ENCODE data around the gene MANSC4.

Gene MANSC4

DNA sequence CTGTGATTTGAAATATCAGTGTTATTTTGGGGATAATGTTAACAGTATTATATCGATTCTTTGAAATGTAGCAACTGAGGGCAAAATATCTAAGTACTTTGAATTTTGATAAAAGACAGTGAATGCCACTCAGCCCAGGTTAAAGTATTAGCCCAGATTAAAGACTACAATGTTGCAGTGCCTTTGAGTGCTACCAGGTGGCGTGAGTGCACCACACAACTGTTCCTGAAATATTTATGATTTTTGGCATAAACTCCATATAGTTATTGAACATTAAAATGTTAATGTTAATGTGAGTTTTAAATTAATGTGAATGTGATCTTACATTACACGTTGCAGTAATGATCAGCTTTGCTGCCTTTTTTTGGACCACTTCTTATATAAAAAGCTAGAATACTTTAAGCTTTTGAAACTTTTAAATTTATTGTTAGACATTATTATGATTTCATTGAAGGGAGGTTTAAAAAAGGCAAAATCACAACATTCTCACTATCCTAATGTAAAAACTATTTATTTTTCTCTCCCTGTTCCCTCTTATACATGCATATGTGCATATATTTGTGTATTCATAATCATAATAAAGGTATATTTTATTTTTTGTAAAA, 46.9 kb downstream of the MANSC4 start:
- Histone ChIP-seq H3K4me3 (replicated peaks; ENCODE audit: low read depth, low read length) (no peak overlapping the region), H3K27me3 (replicated peaks; ENCODE audit: control insufficient read depth, insufficient read depth, low read length) (no peaks in the 10 kb centered on the region), H3K36me3 (ENCODE audit: control insufficient read depth, insufficient read depth, low read length) (peaks cover 8% of the 10 kb centered on the region)
- TF ChIP-seq, protein P1, sequence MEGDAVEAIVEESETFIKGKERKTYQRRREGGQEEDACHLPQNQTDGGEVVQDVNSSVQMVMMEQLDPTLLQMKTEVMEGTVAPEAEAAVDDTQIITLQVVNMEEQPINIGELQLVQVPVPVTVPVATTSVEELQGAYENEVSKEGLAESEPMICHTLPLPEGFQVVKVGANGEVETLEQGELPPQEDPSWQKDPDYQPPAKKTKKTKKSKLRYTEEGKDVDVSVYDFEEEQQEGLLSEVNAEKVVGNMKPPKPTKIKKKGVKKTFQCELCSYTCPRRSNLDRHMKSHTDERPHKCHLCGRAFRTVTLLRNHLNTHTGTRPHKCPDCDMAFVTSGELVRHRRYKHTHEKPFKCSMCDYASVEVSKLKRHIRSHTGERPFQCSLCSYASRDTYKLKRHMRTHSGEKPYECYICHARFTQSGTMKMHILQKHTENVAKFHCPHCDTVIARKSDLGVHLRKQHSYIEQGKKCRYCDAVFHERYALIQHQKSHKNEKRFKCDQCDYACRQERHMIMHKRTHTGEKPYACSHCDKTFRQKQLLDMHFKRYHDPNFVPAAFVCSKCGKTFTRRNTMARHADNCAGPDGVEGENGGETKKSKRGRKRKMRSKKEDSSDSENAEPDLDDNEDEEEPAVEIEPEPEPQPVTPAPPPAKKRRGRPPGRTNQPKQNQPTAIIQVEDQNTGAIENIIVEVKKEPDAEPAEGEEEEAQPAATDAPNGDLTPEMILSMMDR (IDR thresholded peaks at IDR 0.05; ENCODE audit: insufficient read depth, low read length, poor library complexity, severe bottlenecking): peak; percentile 77
- no peak for DNase-seq (ENCODE audit: extremely low read depth, insufficient read length)

GRCh38 chr12:27732281-27732680, 47.8 kb downstream of the MANSC4 start:
- no peaks in the 10 kb centered on the region for H3K27me3 ChIP-seq (replicated peaks; ENCODE audit: control insufficient read depth, insufficient read depth, low read length)
- TF ChIP-seq, protein P1 (IDR thresholded peaks at IDR 0.05; ENCODE audit: insufficient read depth, low read length, poor library complexity, severe bottlenecking): peak; percentile 60
- DNase-seq (ENCODE audit: extremely low read depth, insufficient read length): no peak
- no peak overlapping the region for H3K4me3 ChIP-seq (replicated peaks; ENCODE audit: low read depth, low read length)
- peaks cover 8% of the 10 kb centered on the region for H3K36me3 ChIP-seq (ENCODE audit: control insufficient read depth, insufficient read depth, low read length)

- Histone ChIP-seq H3K36me3 (ENCODE audit: control insufficient read depth, insufficient read depth, low read length) (peaks cover 5% of the 10 kb centered on the region), H3K4me3 (replicated peaks; ENCODE audit: low read depth, low read length) (no peak overlapping the region), H3K27me3 (replicated peaks; ENCODE audit: control insufficient read depth, insufficient read depth, low read length) (no peaks in the 10 kb centered on the region)
- TF ChIP-seq, protein P1 (IDR thresholded peaks at IDR 0.05; ENCODE audit: insufficient read depth, low read length, poor library complexity, severe bottlenecking): no peak
- no peak for DNase-seq (ENCODE audit: extremely low read depth, insufficient read length)
Observed at GRCh38 chr12:27730097-27730588, 49.9 kb downstream of the MANSC4 start.

DNA sequence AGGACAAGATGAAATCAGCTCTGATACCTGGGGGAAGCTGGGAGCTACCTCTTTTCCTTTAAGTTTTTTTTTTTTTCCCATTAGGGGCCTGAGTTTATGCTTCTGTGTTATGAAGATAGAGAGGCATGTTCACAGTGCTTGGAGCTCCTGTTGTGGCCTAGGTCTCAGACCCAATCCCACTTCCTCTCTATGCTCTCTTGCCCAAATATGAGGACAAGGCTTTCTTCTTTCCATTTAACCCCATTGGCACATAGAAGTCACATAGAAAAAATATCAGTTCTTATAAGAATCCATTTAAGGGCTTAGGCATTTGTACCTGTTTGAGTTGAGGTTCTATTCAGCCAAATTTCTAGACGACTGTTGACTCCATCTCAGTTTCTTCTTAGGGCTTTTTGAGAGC, 56.8 kb downstream of the MANSC4 start:
- Histone ChIP-seq H3K4me3 (replicated peaks; ENCODE audit: low read depth, low read length) (no peak overlapping the region), H3K36me3 (ENCODE audit: control insufficient read depth, insufficient read depth, low read length) (peaks cover 2% of the 10 kb centered on the region), H3K27me3 (replicated peaks; ENCODE audit: control insufficient read depth, insufficient read depth, low read length) (no peaks in the 10 kb centered on the region)
- TF ChIP-seq, protein P1 (IDR thresholded peaks at IDR 0.05; ENCODE audit: insufficient read depth, low read length, poor library complexity, severe bottlenecking): no peak
- DNase-seq (ENCODE audit: extremely low read depth, insufficient read length): no peak
